Measurements from ENCODE around the gene GNPTG.

Gene GNPTG

DNA sequence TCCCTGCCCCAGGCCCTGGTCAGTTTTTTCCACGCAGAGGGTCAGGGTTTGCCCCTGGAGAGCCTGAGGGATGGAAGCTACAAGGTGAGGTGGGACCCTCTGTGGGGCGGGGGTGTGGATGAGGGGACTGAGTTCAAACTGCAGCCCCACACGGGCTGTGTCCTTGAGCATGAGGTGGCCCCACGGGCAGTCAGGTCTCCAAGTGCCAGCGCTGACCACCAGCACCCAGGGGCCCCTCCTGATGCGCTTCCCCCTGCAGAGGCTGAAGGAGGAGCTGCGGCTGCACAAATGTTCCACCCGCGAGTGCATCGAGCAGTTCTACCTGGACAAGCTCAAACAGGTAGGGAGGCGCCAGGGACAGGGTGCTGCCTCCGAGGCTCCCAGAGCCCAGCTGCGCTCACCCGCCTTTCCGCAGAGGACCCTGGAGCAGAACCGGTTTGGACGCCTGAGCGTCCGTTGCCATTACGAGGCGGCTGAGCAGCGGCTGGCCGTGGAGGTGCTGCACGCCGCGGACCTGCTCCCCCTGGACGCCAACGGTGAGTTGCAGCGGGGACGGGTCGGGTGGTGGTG lies 4.4 kb upstream of the GNPTG start:
- TF ChIP-seq CTCF (IDR thresholded peaks at IDR 0.05; ENCODE audit: low read depth, low read length): no peak
- DNase-seq (ENCODE audit: extremely low read depth, low read depth): no peak

DNA sequence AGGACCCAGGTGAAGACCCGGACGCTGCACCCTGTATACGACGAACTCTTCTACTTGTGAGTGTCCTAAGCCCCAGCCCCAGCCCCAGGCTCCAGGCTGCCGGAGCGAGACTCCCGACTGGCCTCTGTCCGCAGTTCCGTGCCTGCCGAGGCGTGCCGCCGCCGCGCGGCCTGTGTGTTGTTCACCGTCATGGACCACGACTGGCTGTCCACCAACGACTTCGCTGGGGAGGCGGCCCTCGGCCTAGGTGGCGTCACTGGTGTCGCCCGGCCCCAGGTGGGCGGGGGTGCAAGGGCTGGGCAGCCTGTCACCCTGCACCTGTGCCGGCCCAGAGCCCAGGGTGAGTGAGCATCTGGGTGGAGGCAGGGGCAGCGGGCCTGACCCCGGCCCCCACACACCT lies 3.8 kb upstream of the GNPTG start:
- no peak for TF ChIP-seq CTCF (IDR thresholded peaks at IDR 0.05; ENCODE audit: low read depth, low read length)

GRCh38 chr16:1348441-1348840 lies 3.3 kb upstream of the GNPTG start:
- TF ChIP-seq CTCF (IDR thresholded peaks at IDR 0.05; ENCODE audit: low read depth, low read length): no peak
- DNase-seq (ENCODE audit: extremely low read depth, low read depth): no peak

More for the DNA sequence above, 3.8 kb upstream of the GNPTG start:
- no peak for DNase-seq (ENCODE audit: extremely low read depth, low read depth)

GRCh38 chr16:1348926-1349325 lies 2.8 kb upstream of the GNPTG start:
- no peak for TF ChIP-seq CTCF (IDR thresholded peaks at IDR 0.05; ENCODE audit: low read depth, low read length)
- no peak for DNase-seq (ENCODE audit: extremely low read depth, low read depth)

- no peak for TF ChIP-seq CTCF (IDR thresholded peaks at IDR 0.05; ENCODE audit: low read depth, low read length)
- DNase-seq (ENCODE audit: extremely low read depth, low read depth): no peak
Observed at GRCh38 chr16:1349351-1349750, 2.4 kb upstream of the GNPTG start.

GRCh38 chr16:1349951-1350350 lies 1.8 kb upstream of the GNPTG start:
- no peak for TF ChIP-seq CTCF (IDR thresholded peaks at IDR 0.05; ENCODE audit: low read depth, low read length)
- no peak for DNase-seq (ENCODE audit: extremely low read depth, low read depth)

DNA sequence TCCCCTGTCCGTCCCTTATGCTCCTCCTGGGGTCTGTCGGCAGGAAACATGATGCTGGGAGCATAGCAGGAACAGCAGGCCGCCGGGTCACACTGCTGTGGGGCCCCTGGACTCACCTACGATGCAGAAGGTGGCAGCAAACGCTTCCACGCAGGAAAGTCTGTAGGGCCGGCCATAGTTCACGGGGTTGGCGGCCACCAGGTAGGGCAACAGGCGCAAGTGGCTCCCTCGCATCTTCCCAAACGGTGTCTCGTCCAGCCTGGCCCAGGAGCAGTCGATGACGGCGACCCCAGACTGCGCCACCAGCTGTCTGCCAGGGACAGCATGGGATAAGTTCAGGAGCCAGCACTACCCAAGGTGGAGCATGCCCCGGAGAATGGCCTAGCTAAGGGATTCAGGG lies 1.0 kb upstream of the GNPTG start:
- no peak for DNase-seq (ENCODE audit: extremely low read depth, low read depth)
- no peak for TF ChIP-seq CTCF (IDR thresholded peaks at IDR 0.05; ENCODE audit: low read depth, low read length)

Measured in AG09319 (cell line).